GM12878 (cell line): Measurements from ENCODE around the gene PIP4K2A. TPM values are rescaled to one million over a fixed set of nuclear protein-coding genes. Genes with fewer than 3 reads are reported as not detected.

Experiments used
- ATAC-seq: fragments of 200-7000 bp; cut with Tn5 transposase; 3 replicates; pipeline ENCODE4 v1.9.1; 2020; ENCODE audit warnings: mild to moderate bottlenecking, moderate library complexity
- BruUV-seq: library from RNA; stranded (reverse); fragments of 400-500 nt; replicated peaks from 2 replicates; lab custom pipeline; 2021; lab: Mats Ljungman, UMichigan
- CTCF ChIA-PET: fragments of 300-600 bp; sonication (Branson Sonifier 250); formaldehyde crosslinking; extraction: SDS; loops from one replicate; lab custom pipeline; 2021; ENCODE audit warnings: inconsistent platforms; lab: Yijun Ruan, JAX
- POLR2A ChIA-PET: fragments of 350-600 bp; formaldehyde crosslinking; extraction: SDS; loops from one replicate; lab custom pipeline; 2021; ENCODE audit warnings: inconsistent platforms; lab: Charles Lee
- RAD21 ChIA-PET: fragments of 300-600 bp; sonication (Branson Sonifier 250); formaldehyde crosslinking; loops from one replicate; lab custom pipeline; 2023; ENCODE audit warnings: antibody characterized with exemption; ENCODE audit not compliant: unreplicated experiment; lab: Charles Lee
- SMC1A ChIA-PET: fragments of 300-600 bp; sonication (Branson Sonifier 250); formaldehyde crosslinking; loops from one replicate; lab custom pipeline; 2023; ENCODE audit not compliant: unreplicated experiment, uncharacterized antibody; lab: Charles Lee
- DNase-seq: peaks from one replicate; pipeline ENCODE4 v3.0.0-alpha.2; 2011; ENCODE audit warnings: low read depth, low spot score
- FAIRE-seq: peaks from 3 replicates; lab custom pipeline; 2011; peaks lifted over from hg19 to GRCh38; lab: Jason Lieb, UNC
- H2AFZ ChIP-seq: 2 replicates; pipeline ENCODE4 v1.6.0; 2011; ENCODE audit warnings: low read depth, low read length, control low read depth; ENCODE audit not compliant: control insufficient read depth
- H3K27ac ChIP-seq: 2 replicates; pipeline ENCODE4 v1.5.1; 2011; ENCODE audit warnings: control low read depth; ENCODE audit not compliant: control insufficient read depth, insufficient read depth
- H3K27me3 ChIP-seq, 2 experiments: replicated peaks in 1 of 2; 2 replicates each; pipeline versions ENCODE4 v1.6.0 to v1.6.1; 2011; ENCODE audit warnings: low read length in 1 of 2; ENCODE audit not compliant: control insufficient read depth in 2 of 2, insufficient read depth in 2 of 2
- H3K36me3 ChIP-seq, 2 experiments: 2 replicates each; pipeline ENCODE4 v1.5.1; 2011; ENCODE audit warnings: low read length in 1 of 2; ENCODE audit not compliant: control insufficient read depth in 2 of 2, insufficient read depth in 2 of 2
- H3K4me1 ChIP-seq: 2 replicates; pipeline ENCODE4 v1.6.1; 2011; ENCODE audit warnings: mild to moderate bottlenecking, low read length, moderate library complexity, mixed read lengths; ENCODE audit not compliant: control insufficient read depth, insufficient read depth
- H3K4me2 ChIP-seq: 2 replicates; pipeline ENCODE4 v1.6.0; 2011; ENCODE audit warnings: control low read depth; ENCODE audit not compliant: control insufficient read depth, insufficient read depth
- H3K4me3 ChIP-seq: fragments of 200-600 bp; sonication (generic); 2 replicates; pipeline ENCODE4 v1.5.1; 2016
- H3K79me2 ChIP-seq: 2 replicates; pipeline ENCODE4 v1.6.0; 2011; ENCODE audit warnings: low read length; ENCODE audit not compliant: control insufficient read depth, insufficient read depth
- H3K9ac ChIP-seq: 2 replicates; pipeline ENCODE4 v1.8.0; 2011; ENCODE audit warnings: low read length, control low read depth, mixed read lengths; ENCODE audit not compliant: control insufficient read depth, insufficient read depth
- H3K9me3 ChIP-seq: replicated peaks from 3 replicates; pipeline ENCODE4 v1.5.1; 2011; ENCODE audit warnings: mild to moderate bottlenecking, low read length; ENCODE audit not compliant: control insufficient read depth, insufficient read depth
- H4K20me1 ChIP-seq: 2 replicates; pipeline ENCODE4 v1.6.0; 2011; ENCODE audit not compliant: control insufficient read depth, insufficient read depth
- CEBPB ChIP-seq, 2 experiments: fragments of 150-350 bp in 1 of 2; IDR thresholded peaks; 2 replicates each; pipeline ENCODE4 v1.6.1; 2012 to 2014; ENCODE audit warnings: low read depth in 2 of 2, low read length in 2 of 2, borderline replicate concordance in 1 of 2, inconsistent platforms in 1 of 2
- ESRRA ChIP-seq: IDR thresholded peaks from 2 replicates; pipeline ENCODE4 v1.6.1; 2012; ENCODE audit warnings: mild to moderate bottlenecking, low read length, improper control_type of control experiment
- EZH2 ChIP-seq: IDR thresholded peaks from 2 replicates; pipeline ENCODE4 v1.6.1; 2012; ENCODE audit warnings: low read depth, mild to moderate bottlenecking, control low read depth, inconsistent platforms, low read length, borderline replicate concordance; ENCODE audit not compliant: control insufficient read depth
- FOS ChIP-seq: IDR thresholded peaks from 3 replicates; pipeline ENCODE4 v1.6.1; 2011; ENCODE audit warnings: borderline replicate concordance; ENCODE audit not compliant: insufficient read length; ENCODE audit errors: extremely low read depth
- PAX5 ChIP-seq: IDR thresholded peaks from 2 replicates; pipeline ENCODE4 v1.6.1; 2011; ENCODE audit warnings: low read depth, low read length, borderline replicate concordance
- RCOR1 ChIP-seq: conservative IDR thresholded peaks from 2 replicates; pipeline ENCODE4 v1.6.1; 2012; ENCODE audit warnings: low read depth, low read length, improper control_type of control experiment
- SREBF1 ChIP-seq: IDR thresholded peaks from 2 replicates; pipeline ENCODE4 v1.6.1; 2012; ENCODE audit warnings: mild to moderate bottlenecking, low read length
- TCF3 ChIP-seq: IDR thresholded peaks from 2 replicates; pipeline ENCODE4 v1.6.1; 2012; ENCODE audit warnings: low read depth, mild to moderate bottlenecking, low read length, borderline replicate concordance; ENCODE audit not compliant: insufficient read depth
- ZNF217 ChIP-seq: fragments of 450-650 bp; IDR thresholded peaks from 2 replicates; pipeline ENCODE4 v1.6.1; 2017; ENCODE audit warnings: antibody characterized with exemption, mild to moderate bottlenecking
- ZSCAN29 ChIP-seq: fragments of 450-650 bp; IDR thresholded peaks from 2 replicates; pipeline ENCODE4 v1.6.1; 2017; ENCODE audit warnings: mild to moderate bottlenecking, moderate library complexity
- WGBS: methylation state at CpG from one replicate; pipeline ENCODE4 v1.1.6; 2016; ENCODE audit warnings: low lambda C conversion rate; ENCODE audit not compliant: insufficient replicate concordance, insufficient coverage; ENCODE audit errors: missing lambda C conversion rate; 5-methylcytosine and 5-hydroxymethylcytosine counted together
- in situ Hi-C: fragments of 300-500 bp; cut with MboI; formaldehyde crosslinking; loops from 9 replicates; pipeline ENCODE4 v1.14.3; 2018; ENCODE audit warnings: mixed read lengths
- intact Hi-C: fragments of 100-400 bp; cut with micrococcal nuclease; formaldehyde crosslinking; loops from one replicate; pipeline ENCODE4 v1.14.2; 2022; ENCODE audit not compliant: unreplicated experiment
- polyA plus RNA-seq, 11 experiments: library from polyadenylated mRNA; depleted of rRNA in 4 of 11; unstranded in 6 of 11; stranded (reverse) in 5 of 11; fragments of >200 nt; fragmentation: Nextera tagmentation in 4 of 11; fragmentation: Illumina TruSeq in 1 of 11; extraction: Ambion mirVana in 4 of 11; extraction: Trizol in 1 of 11; gene quantifications; 1 replicate in 1 of 11; 2 replicates in 10 of 11; pipeline versions ENCODE4 v1.2.1 to v1.2.3, GENCODE V29; 2011 to 2016; ENCODE audit warnings: inconsistent platforms in 2 of 11, missing spikeins in 2 of 11, low read depth in 1 of 11
- total RNA-seq, 4 experiments: library from RNA; depleted of rRNA in 3 of 4; stranded (reverse); fragments of >200 nt in 3 of 4; fragmentation: Illumina TruSeq in 1 of 4; extraction: Trizol in 1 of 4; gene quantifications; 2 replicates each; pipeline versions ENCODE4 v1.2.1 to v1.2.3, GENCODE V29; 2013 to 2021
- TF ChIP-seq, protein P1 (sequence below): IDR thresholded peaks from 2 replicates; pipeline ENCODE4 v1.6.1; 2011; ENCODE audit warnings: borderline replicate concordance, low read depth, mild to moderate bottlenecking, moderate library complexity, low read length; ENCODE audit not compliant: insufficient read depth, poor library complexity, severe bottlenecking
- TF ChIP-seq, protein P2 (sequence below): fragments of 450-650 bp; IDR thresholded peaks from 2 replicates; pipeline ENCODE4 v1.6.1; 2018; ENCODE audit warnings: borderline replicate concordance, mild to moderate bottlenecking; ENCODE audit not compliant: partially characterized antibody
- TF ChIP-seq, protein P3 (sequence below): fragments of 450-650 bp; IDR thresholded peaks from 2 replicates; pipeline ENCODE4 v1.6.1; 2017; ENCODE audit warnings: mild to moderate bottlenecking, low read depth, inconsistent platforms; ENCODE audit not compliant: poor library complexity, severe bottlenecking

The PIP4K2A gene
- total and polyA plus RNA-seq, 10 of the 15 experiments (the other 5 are each of a cell fraction or from before 2014, with no cell fraction given) = 54.3 to 139 (median 84.4) TPM

DNA sequence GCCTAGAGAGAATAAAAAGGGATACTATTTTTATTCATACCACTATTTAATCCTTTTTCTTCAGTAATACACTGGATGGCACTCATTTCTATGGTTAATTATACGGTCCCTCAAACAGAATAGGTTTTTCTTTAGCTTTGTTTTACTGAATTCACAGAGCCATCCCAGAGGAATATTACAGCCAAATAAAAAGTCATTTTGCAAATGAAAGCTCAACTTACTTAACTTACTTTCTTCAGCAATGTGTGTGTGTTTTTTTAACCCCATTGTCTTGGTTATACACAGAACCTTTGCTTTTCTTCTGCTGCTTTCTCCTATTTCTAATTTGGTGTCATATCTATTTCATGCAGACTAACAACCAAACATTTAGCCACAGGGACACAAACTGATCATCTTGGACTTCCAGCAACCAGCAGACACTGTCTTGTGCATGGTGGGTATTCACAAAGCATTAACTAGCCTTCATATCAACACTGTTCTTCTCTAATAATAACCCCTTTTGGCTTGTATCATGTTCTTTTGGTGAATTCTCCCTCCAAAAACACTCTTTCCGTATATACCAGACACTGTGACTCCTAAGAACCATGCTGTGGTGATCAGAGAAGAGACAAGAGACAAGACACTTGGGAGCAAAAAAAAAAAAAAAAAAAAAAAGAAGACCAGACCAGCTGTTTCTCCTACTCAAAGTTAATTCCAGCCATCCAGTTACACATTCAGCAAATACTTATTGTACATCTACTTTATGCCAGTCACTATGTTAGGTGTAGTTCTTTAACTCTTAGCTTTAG is 40.4 kb downstream of the PIP4K2A start:
- ATAC-seq (no peak), DNase-seq (no peak), FAIRE-seq (no peak)
- Histone ChIP-seq H4K20me1 (no peaks in the 10 kb centered on the region), H3K79me2 (peaks cover 93% of the 10 kb centered on the region), H3K9ac (no peak overlapping the region), H3K27ac (no peak overlapping the region), H3K9me3 (no peaks in the 10 kb centered on the region), H3K4me3 (no peak overlapping the region), H3K4me2 (no peak overlapping the region), H3K36me3 (peaks cover 1 to 2% of the 10 kb centered on the region in 2 experiments; a peak in 2 of 4 replicates), H2AFZ (no peak overlapping the region), H3K4me1 (peaks cover 6% of the 10 kb centered on the region), H3K27me3 (no peaks in the 10 kb centered on the region)
- intact Hi-C loops (no loop called here), in situ Hi-C loops (no loop called here)
- TF ChIP-seq, protein P1, sequence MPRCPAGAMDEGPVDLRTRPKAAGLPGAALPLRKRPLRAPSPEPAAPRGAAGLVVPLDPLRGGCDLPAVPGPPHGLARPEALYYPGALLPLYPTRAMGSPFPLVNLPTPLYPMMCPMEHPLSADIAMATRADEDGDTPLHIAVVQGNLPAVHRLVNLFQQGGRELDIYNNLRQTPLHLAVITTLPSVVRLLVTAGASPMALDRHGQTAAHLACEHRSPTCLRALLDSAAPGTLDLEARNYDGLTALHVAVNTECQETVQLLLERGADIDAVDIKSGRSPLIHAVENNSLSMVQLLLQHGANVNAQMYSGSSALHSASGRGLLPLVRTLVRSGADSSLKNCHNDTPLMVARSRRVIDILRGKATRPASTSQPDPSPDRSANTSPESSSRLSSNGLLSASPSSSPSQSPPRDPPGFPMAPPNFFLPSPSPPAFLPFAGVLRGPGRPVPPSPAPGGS = no peak
- TF ChIP-seq ZNF217 (no peak), TCF3 (no peak), ESRRA (no peak), FOS (no peak), SREBF1 (no peak), CEBPB (IDR thresholded peaks at IDR 0.05; ENCODE audit: borderline replicate concordance in 1 of 2, low read depth in 2 of 2, low read length in 2 of 2) (no peak), RCOR1 (no peak), EZH2 (no peak), ZSCAN29 (no peak), PAX5 (no peak)
- TF ChIP-seq, protein P2, sequence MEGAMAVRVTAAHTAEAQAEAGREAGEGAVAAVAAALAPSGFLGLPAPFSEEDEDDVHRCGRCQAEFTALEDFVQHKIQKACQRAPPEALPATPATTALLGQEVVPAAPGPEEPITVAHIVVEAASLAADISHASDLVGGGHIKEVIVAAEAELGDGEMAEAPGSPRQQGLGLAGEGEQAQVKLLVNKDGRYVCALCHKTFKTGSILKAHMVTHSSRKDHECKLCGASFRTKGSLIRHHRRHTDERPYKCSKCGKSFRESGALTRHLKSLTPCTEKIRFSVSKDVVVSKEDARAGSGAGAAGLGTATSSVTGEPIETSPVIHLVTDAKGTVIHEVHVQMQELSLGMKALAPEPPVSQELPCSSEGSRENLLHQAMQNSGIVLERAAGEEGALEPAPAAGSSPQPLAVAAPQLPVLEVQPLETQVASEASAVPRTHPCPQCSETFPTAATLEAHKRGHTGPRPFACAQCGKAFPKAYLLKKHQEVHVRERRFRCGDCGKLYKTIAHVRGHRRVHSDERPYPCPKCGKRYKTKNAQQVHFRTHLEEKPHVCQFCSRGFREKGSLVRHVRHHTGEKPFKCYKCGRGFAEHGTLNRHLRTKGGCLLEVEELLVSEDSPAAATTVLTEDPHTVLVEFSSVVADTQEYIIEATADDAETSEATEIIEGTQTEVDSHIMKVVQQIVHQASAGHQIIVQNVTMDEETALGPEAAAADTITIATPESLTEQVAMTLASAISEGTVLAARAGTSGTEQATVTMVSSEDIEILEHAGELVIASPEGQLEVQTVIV = no peak
- TF ChIP-seq, protein P3, sequence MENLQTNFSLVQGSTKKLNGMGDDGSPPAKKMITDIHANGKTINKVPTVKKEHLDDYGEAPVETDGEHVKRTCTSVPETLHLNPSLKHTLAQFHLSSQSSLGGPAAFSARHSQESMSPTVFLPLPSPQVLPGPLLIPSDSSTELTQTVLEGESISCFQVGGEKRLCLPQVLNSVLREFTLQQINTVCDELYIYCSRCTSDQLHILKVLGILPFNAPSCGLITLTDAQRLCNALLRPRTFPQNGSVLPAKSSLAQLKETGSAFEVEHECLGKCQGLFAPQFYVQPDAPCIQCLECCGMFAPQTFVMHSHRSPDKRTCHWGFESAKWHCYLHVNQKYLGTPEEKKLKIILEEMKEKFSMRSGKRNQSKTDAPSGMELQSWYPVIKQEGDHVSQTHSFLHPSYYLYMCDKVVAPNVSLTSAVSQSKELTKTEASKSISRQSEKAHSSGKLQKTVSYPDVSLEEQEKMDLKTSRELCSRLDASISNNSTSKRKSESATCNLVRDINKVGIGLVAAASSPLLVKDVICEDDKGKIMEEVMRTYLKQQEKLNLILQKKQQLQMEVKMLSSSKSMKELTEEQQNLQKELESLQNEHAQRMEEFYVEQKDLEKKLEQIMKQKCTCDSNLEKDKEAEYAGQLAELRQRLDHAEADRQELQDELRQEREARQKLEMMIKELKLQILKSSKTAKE = no peak
- SMC1A ChIA-PET = interaction anchor here (0.6 to 8.4 kb wide), 8 partner anchors 7 to 121 kb away, joined by 3 to 107 read pairs (median 3); no protein-coding TSS in a partner anchor
- RAD21 ChIA-PET = interaction anchor here (0.6 to 0.7 kb wide), 2 partner anchors 11 to 223 kb away, joined by 3 read pairs; no protein-coding TSS in a partner anchor
- WGBS = 81% methylated on average over 2 of the region's 2 CpGs
- POLR2A ChIA-PET = interaction anchor here (0.7 to 1.3 kb wide), 5 partner anchors 9 to 265 kb away, joined by 4 to 9 read pairs (median 6); no protein-coding TSS in a partner anchor
- CTCF ChIA-PET = interaction anchor here (0.5 to 1.1 kb wide), 5 partner anchors 11 to 258 kb away, joined by 3 to 4 read pairs (median 3); no protein-coding TSS in a partner anchor
- TSS peak; percentile 20 for BruUV-seq
